Mesodermal cell (in vitro differentiated cells): ENCODE measurements around the gene TEAD3.

ENCODE experiments used
- H3K27ac ChIP-seq: 2 replicates; pipeline ENCODE4 v1.7.0; 2013; ENCODE audit warnings: mild to moderate bottlenecking, low read depth, low read length, moderate library complexity; ENCODE audit not compliant: severe bottlenecking
- H3K36me3 ChIP-seq: 2 replicates; pipeline ENCODE4 v1.7.1; 2013; ENCODE audit warnings: mild to moderate bottlenecking, low read length, moderate library complexity; ENCODE audit not compliant: control insufficient read depth, insufficient read depth
- H3K4me1 ChIP-seq: one replicate; pipeline ENCODE4 v1.7.1; 2013; ENCODE audit warnings: mild to moderate bottlenecking, low read length; ENCODE audit not compliant: insufficient read depth, control insufficient read depth, poor library complexity, severe bottlenecking
- H3K4me3 ChIP-seq: 2 replicates; pipeline ENCODE4 v1.7.0; 2013; ENCODE audit warnings: low read length, control low read depth, mild to moderate bottlenecking; ENCODE audit not compliant: insufficient read depth, poor library complexity, severe bottlenecking; ENCODE audit errors: extremely low read depth
- H3K9me3 ChIP-seq: 2 replicates; pipeline ENCODE4 v1.7.1; 2013; ENCODE audit warnings: mild to moderate bottlenecking, low read length, moderate library complexity; ENCODE audit not compliant: control insufficient read depth
- WGBS, 2 experiments: methylation state at CpG; one replicate each; pipeline ENCODE4 v1.1.5; 2013; ENCODE audit warnings: missing lambda C conversion rate in 2 of 2; ENCODE audit not compliant: insufficient coverage in 2 of 2; 5-methylcytosine and 5-hydroxymethylcytosine counted together

The TEAD3 gene

DNA sequence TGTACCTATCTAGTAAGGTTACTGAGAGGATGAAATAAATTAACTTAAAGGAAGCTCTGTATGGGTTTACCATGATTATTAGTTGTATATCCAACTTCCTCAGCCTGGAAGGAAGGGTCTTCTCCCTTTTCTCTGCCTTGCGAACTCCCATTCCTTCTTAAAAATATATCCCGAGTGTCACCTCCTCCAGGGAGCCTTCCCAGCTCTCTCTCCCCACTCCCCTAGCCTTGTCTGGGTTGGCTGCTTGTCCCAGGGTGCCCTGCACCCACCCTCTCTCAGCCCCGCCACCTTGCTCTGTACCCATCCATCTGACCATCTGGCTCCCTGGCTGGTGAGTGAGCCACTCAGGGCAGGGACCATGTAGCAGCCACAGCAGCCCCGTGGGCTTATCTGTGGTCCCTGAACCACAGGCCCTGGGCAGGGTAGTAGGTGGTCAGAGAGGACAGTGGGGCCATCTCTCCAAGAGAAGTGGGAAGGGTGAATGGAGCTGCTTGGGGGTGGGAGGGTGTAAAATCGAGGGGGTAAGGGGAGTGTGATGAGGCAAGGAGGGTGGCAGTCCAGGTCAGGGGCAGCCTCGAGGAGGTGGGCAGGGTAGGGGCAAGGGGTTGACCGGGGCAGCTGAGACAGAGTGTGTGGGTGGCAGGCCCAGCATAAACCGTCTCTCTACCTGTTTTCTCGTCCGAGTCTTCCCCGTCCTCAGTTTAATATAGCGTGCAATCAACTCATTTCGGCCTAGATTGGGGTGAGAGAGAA lies 12.8 kb downstream of the TEAD3 start:
- peaks cover 40% of the 10 kb centered on the region for H3K4me1 ChIP-seq
- H3K4me3 ChIP-seq: no peak overlapping the region
- H3K36me3 ChIP-seq: peaks cover 60% of the 10 kb centered on the region
- H3K9me3 ChIP-seq: no peaks in the 10 kb centered on the region
- WGBS, 2 experiments: 90 to 96% methylated on average over 10 to 12 of the region's 13 CpGs
- H3K27ac ChIP-seq: peak overlapping the region; percentile 89

DNA sequence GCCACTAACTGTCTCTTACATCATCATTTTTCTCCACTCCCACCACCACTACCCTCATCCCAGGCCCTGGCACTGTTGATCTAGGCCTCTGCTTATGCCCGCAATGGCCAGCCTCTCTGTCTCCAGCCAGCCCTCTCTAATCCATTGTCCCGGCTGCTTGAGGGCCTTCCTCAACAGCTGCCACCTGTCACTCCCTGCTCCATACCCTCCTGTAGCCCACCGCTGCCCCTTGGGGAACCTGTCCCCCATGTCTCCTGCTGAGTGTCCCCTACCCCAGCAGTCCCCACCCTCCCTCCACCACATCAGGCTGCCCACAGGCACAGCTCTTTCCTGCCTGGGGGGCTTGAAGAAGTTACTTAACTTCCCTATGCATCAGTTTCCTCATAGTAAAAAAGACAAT lies 13.4 kb downstream of the TEAD3 start:
- Histone ChIP-seq H3K9me3 (no peaks in the 10 kb centered on the region), H3K36me3 (peaks cover 65% of the 10 kb centered on the region), H3K4me1 (peaks cover 37% of the 10 kb centered on the region), H3K4me3 (no peak overlapping the region), H3K27ac (no peak overlapping the region)
- 91 to 100% methylated on average over 1 to 3 of the region's 3 CpGs for WGBS, 2 experiments

DNA sequence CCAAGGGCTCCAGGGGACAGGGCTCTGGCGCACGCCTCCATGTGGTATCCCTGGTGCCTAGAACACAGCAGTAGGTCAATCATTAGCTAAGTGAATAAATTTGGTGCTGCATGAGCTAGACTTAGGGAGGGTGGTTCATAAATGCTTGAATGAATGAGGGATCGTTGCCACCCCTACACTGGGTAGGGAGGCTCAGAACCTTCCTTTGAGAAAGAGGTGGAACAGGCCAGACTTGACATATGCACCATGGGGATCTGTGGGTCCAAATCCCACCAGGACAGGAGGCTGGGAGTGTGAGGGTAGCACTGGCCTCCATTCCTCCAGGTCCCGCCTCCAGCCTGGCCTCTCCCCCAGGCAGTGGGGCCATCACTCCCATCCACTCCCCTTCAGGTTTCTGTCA lies 13.8 kb downstream of the TEAD3 start:
- Histone ChIP-seq H3K4me1 (peaks cover 34% of the 10 kb centered on the region), H3K9me3 (no peaks in the 10 kb centered on the region), H3K27ac (no peak overlapping the region), H3K4me3 (no peak overlapping the region), H3K36me3 (peaks cover 69% of the 10 kb centered on the region)
- WGBS, 2 experiments: 98% methylated on average over 3 to 4 of the region's 4 CpGs

DNA sequence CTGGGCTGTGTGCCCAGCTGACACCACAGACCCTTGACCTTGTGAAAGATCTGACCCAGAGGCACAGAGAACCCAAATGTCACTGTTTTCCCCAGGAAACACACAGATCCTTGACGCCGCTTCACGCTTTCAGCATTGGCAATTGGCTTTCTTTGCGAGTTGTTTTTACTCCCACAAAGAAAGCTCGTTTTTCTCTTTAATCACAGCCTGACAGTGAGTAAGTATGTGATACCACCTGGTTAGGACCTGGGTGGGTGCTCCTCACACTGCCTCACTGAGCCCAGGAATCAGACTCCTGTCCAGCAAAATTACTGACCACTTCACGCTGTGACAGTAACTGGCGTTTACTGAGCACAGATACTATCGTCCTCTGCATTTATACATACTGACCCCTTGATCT lies 15.7 kb downstream of the TEAD3 start:
- 85 to 92% methylated on average over 7 to 8 of the region's 8 CpGs for WGBS, 2 experiments
- H3K36me3 ChIP-seq: peaks cover 76% of the 10 kb centered on the region
- no peak overlapping the region for H3K4me3 ChIP-seq
- H3K9me3 ChIP-seq: no peaks in the 10 kb centered on the region
- peaks cover 19% of the 10 kb centered on the region for H3K4me1 ChIP-seq
- no peak overlapping the region for H3K27ac ChIP-seq

DNA sequence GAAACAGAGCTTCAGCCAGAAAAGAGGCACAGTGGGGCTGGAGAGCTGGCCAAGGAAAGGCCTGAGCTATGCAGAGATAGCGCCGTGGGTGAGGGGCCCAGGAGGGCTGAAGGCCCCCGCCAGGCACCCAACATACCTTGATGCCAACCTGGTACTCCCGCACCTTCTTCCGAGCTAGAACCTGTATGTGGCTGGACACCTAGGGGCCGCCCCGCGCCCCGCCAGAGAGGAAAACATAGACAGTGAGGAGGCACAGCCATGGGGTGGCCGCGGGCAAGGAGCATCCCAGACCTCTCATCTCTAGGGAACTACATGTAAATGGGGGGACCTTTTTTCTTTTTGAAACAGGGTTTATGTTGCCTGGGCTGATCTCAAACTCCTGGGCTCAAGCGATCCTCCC lies 16.7 kb downstream of the TEAD3 start:
- H3K36me3 ChIP-seq: peaks cover 77% of the 10 kb centered on the region

DNA sequence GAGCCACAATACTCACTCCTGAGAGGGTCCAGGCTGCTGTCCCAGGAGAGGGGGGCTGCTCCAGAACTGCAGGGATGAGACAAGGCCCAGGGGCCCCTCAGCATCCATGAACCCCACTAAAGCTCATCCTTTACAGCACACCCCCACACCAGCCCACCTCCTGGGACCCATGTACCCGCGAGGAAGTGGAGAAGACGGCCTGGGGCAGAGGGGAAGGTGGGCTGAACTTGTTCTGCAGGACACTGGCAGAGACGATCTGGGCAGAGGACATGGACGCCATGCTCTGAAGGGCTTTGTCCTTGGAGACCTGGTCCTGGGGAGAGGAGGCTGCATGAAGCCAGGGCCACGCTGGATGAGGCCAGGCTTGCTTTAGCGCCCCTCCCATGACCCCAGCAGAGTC lies 18.6 kb downstream of the TEAD3 start:
- H3K4me1 ChIP-seq: no peaks in the 10 kb centered on the region
- WGBS, 2 experiments: 97 to 98% methylated on average over 4 to 5 of the region's 7 CpGs

More for the DNA sequence above, 16.7 kb downstream of the TEAD3 start:
- H3K9me3 ChIP-seq: no peaks in the 10 kb centered on the region
- no peak overlapping the region for H3K27ac ChIP-seq
- no peak overlapping the region for H3K4me3 ChIP-seq
- peaks cover 9% of the 10 kb centered on the region for H3K4me1 ChIP-seq
- WGBS, 2 experiments: 87 to 100% methylated on average over 6 to 11 of the region's 12 CpGs

DNA sequence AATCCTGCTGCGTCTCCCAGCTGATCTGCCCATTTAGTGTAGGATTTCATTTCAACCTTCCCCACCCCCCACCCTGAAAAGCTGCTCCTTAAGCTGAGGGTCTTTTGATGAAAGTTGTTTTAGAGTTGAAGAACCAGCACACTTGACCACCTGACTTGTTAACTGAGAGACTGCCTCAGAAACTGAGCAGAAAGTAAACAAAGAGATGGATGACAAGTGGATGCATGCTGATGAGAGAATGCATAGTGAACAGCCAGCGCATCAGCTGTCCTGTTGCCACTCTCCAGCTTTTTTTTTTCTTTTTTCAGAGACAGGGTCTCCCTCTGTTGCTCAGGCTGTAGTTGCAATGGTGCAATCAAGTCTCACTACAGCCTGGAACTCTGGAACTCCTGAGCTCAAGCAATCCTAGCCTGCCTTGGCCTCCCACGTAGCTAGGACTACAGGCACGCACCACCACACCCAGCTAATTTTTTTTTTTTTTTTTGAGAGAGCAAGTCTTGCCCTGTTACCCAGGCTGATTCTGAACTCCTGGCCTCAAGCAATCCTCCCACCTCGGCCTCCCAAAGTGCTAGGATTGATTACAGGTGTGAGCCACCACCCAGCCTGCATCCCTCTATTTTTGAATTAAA lies 19.2 kb downstream of the TEAD3 start:
- Histone ChIP-seq H3K36me3 (peaks cover 78% of the 10 kb centered on the region), H3K4me3 (no peak overlapping the region), H3K9me3 (no peaks in the 10 kb centered on the region), H3K27ac (no peak overlapping the region), H3K4me1 (no peaks in the 10 kb centered on the region)
- 100% methylated on average over 3 to 4 of the region's 5 CpGs for WGBS, 2 experiments

More for the DNA sequence above, 18.6 kb downstream of the TEAD3 start:
- H3K9me3 ChIP-seq: no peaks in the 10 kb centered on the region
- peaks cover 78% of the 10 kb centered on the region for H3K36me3 ChIP-seq
- no peak overlapping the region for H3K27ac ChIP-seq
- H3K4me3 ChIP-seq: no peak overlapping the region

DNA sequence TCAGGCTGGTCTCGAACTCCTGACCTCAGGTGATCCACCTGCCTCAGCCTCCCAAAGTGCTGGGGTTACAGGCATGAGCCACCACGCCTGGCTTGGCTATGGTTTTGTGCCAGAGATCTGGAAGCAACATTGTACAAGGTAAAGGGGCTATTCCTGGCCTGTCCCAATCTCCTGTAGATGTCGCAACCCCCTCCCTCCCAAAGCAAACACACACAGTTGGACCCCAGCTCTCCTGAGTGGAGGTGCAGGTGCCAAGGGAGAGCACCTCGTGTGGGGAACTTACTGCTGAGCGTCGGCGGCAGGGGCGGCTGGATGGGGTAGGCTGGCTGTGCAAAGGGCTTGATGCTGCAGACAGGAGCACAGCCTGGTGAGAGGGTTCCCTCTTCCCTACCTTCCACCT lies 19.9 kb downstream of the TEAD3 start:
- Histone ChIP-seq H3K9me3 (no peaks in the 10 kb centered on the region), H3K4me3 (no peak overlapping the region), H3K36me3 (peaks cover 79% of the 10 kb centered on the region), H3K27ac (no peak overlapping the region), H3K4me1 (peaks cover 2% of the 10 kb centered on the region)
- WGBS, 2 experiments: 100% methylated on average over 1 of the region's 8 CpGs; no CpG with 5 or more reads in 1 of the 2 experiments

DNA sequence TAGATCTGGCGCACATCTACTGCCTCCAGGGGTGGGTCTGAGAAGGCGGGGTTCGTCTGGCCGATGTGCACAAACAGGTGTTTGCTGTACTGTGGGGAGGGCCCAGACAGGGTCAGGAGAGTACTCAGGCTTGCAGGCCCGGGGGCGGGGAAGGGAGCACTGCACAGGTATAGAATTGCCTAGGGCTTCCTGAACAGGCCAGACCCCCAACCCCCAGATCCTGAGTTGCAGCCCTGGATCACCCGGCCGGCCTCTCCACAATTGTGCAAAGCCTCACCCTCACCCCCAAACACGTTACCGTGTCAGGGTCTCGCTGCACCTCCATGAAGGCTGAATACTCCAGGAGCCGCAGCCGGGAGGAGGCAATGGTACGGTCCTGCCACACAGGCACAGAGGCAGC lies 20.9 kb downstream of the TEAD3 start:
- 88 to 100% methylated on average over 9 to 11 of the region's 14 CpGs for WGBS, 2 experiments
- Histone ChIP-seq H3K4me3 (no peak overlapping the region), H3K36me3 (peaks cover 75% of the 10 kb centered on the region), H3K4me1 (peaks cover 7% of the 10 kb centered on the region), H3K9me3 (no peaks in the 10 kb centered on the region), H3K27ac (no peak overlapping the region)

DNA sequence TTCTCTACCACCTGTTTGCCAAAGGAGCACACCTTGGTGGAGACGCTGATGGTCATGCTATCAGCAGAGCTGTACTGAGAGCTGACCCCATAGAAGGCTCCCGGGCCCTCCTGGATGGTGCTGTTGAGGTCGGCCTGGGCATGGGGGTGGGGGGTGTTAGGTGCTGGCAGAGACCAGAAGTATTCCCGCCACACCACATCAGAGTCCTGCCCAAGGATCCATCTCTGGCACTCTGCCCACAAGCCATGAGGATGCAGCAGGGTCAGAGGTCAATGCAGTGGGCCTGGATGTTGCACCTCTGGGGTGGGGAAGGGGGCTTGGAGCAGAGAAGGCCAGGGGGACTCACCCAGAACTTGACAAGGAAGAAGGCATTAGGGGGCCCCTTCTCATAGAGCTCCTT lies 21.3 kb downstream of the TEAD3 start:
- H3K4me1 ChIP-seq: peaks cover 7% of the 10 kb centered on the region
- H3K4me3 ChIP-seq: no peak overlapping the region
- H3K27ac ChIP-seq: no peak overlapping the region
- H3K36me3 ChIP-seq: peaks cover 75% of the 10 kb centered on the region
- WGBS, 2 experiments: 91% methylated on average over 4 of the region's 4 CpGs; no CpG with 5 or more reads in 1 of the 2 experiments
- H3K9me3 ChIP-seq: no peaks in the 10 kb centered on the region
